HFFc6 (cell line): ENCODE results near the gene SCUBE1. TPM values are rescaled to one million over a fixed set of nuclear protein-coding genes. Genes with fewer than 3 reads are reported as not detected.

ENCODE experiments used
- DNase-seq: peaks from one replicate; pipeline ENCODE4 v3.0.0-alpha.2; 2018
- H3K27ac Mint-ChIP-seq: 2 replicates; pipeline ENCODE4 v1.8.0; 2020; ENCODE audit warnings: mild to moderate bottlenecking, mixed read lengths
- H3K27me3 Mint-ChIP-seq: 2 replicates; pipeline ENCODE4 v1.8.0; 2021; ENCODE audit warnings: mild to moderate bottlenecking, moderate library complexity, mixed read lengths; ENCODE audit not compliant: insufficient read depth
- H3K36me3 Mint-ChIP-seq: 2 replicates; pipeline ENCODE4 v1.8.0; 2021; ENCODE audit warnings: low read depth, mixed read lengths
- H3K4me1 Mint-ChIP-seq: 2 replicates; pipeline ENCODE4 v1.8.0; 2020; ENCODE audit warnings: low read depth, mixed read lengths
- H3K4me3 Mint-ChIP-seq: 2 replicates; pipeline ENCODE4 v1.8.0; 2020; ENCODE audit warnings: mild to moderate bottlenecking, moderate library complexity, mixed read lengths
- H3K9me3 Mint-ChIP-seq: 2 replicates; pipeline ENCODE4 v1.8.0; 2020; ENCODE audit warnings: mild to moderate bottlenecking, mixed read lengths
- CTCF ChIP-seq: fragments of 200-600 bp; sonication (generic); IDR thresholded peaks from 2 replicates; pipeline ENCODE4 v1.5.0; 2021; ENCODE audit warnings: antibody characterized with exemption, mild to moderate bottlenecking
- total RNA-seq, 6 experiments: library from RNA; stranded (reverse); fragmentation: NEBNext Ultra II Directional; extraction: Animal tissue kit (Norgen Biotek cat#: 25700); gene quantifications; 2 replicates in 1 of 6; 3 replicates in 5 of 6; pipeline ENCODE4 v1.2.3, GENCODE V29; 2021

The SCUBE1 gene
- total RNA-seq, 6 experiments from 2014 or later, result not detected

GRCh38 chr22:43291381-43291780 lies 51.8 kb downstream of the SCUBE1 start:
- Mint-ChIP-seq H3K9me3 (no peaks in the 10 kb centered on the region), H3K27me3 (peaks cover 59% of the 10 kb centered on the region)
- DNase-seq, result no peak

GRCh38 chr22:43289976-43290721 lies 53.0 kb downstream of the SCUBE1 start:
- H3K36me3 Mint-ChIP-seq, result no peaks in the 10 kb centered on the region
- H3K4me3 Mint-ChIP-seq, result peak overlapping the region; percentile 63
- DNase-seq, result peak; percentile 8
- H3K9me3 Mint-ChIP-seq, result no peaks in the 10 kb centered on the region
- H3K27ac Mint-ChIP-seq, result no peak overlapping the region
- H3K4me1 Mint-ChIP-seq, result no peaks in the 10 kb centered on the region; the same call in 1 of the 2 replicates
- H3K27me3 Mint-ChIP-seq, result peaks cover 56% of the 10 kb centered on the region
- no peak for TF ChIP-seq CTCF

More at GRCh38 chr22:43291381-43291780, 51.8 kb downstream of the SCUBE1 start:
- H3K27ac Mint-ChIP-seq, result no peak overlapping the region
- no peaks in the 10 kb centered on the region for H3K36me3 Mint-ChIP-seq
- no peaks in the 10 kb centered on the region; the same call in 1 of the 2 replicates for H3K4me1 Mint-ChIP-seq
- no peak for TF ChIP-seq CTCF
- no peak overlapping the region for H3K4me3 Mint-ChIP-seq

GRCh38 chr22:43289531-43289963 lies 53.6 kb downstream of the SCUBE1 start:
- H3K4me3 Mint-ChIP-seq, result peak overlapping the region; percentile 63
- no peak overlapping the region for H3K27ac Mint-ChIP-seq
- H3K4me1 Mint-ChIP-seq, result no peaks in the 10 kb centered on the region; the same call in 1 of the 2 replicates
- TF ChIP-seq CTCF, result no peak
- peaks cover 57% of the 10 kb centered on the region for H3K27me3 Mint-ChIP-seq
- no peaks in the 10 kb centered on the region for H3K36me3 Mint-ChIP-seq
- no peak for DNase-seq
- no peaks in the 10 kb centered on the region for H3K9me3 Mint-ChIP-seq

GRCh38 chr22:43288807-43289420 lies 54.3 kb downstream of the SCUBE1 start:
- H3K9me3 Mint-ChIP-seq, result no peaks in the 10 kb centered on the region
- no peak for TF ChIP-seq CTCF
- peak overlapping the region; percentile 63 for H3K4me3 Mint-ChIP-seq
- no peak overlapping the region for H3K27ac Mint-ChIP-seq
- H3K36me3 Mint-ChIP-seq, result no peaks in the 10 kb centered on the region
- DNase-seq, result no peak
- H3K27me3 Mint-ChIP-seq, result peaks cover 58% of the 10 kb centered on the region
- no peaks in the 10 kb centered on the region; the same call in 1 of the 2 replicates for H3K4me1 Mint-ChIP-seq

DNA sequence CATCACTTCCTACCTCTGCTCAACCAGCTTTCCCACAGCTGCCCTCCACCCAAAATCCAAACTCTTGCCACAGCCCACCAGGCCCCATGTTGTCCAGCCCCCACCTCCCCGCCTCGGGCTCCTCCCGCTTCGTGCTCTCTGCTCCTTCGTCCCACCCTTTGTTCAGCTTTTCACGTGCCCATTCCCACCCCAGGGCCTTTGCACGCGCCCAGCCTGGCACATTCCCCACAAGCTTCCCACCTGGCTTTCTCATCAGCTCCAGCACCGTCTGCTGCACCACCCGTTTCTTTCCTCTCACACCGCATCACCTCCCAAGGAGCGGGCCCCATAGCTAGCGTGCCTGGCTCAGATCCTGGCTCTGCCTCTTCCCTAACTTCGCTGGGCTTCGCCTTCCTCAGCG lies 54.8 kb downstream of the SCUBE1 start:
- H3K27ac Mint-ChIP-seq, result no peak overlapping the region
- DNase-seq, result no peak
- peaks cover 57% of the 10 kb centered on the region for H3K27me3 Mint-ChIP-seq
- H3K36me3 Mint-ChIP-seq, result no peaks in the 10 kb centered on the region
- H3K9me3 Mint-ChIP-seq, result no peaks in the 10 kb centered on the region
- no peak overlapping the region for H3K4me3 Mint-ChIP-seq
- TF ChIP-seq CTCF, result no peak
- H3K4me1 Mint-ChIP-seq, result no peaks in the 10 kb centered on the region; the same call in 1 of the 2 replicates
